HG03520 (cell line): ENCODE data around the gene TCF19.

Experiments used
- ATAC-seq: cut with Tn5 transposase; IDR thresholded peaks from one replicate; pipeline ENCODE4 v1.9.1; 2021; ENCODE audit warnings: mild to moderate bottlenecking, moderate library complexity; ENCODE audit not compliant: unreplicated experiment

TCF19 gene

GRCh38 chr6:31202259-31203166 lies 44.1 kb downstream of the TCF19 start:
- no peak for ATAC-seq

- ATAC-seq, result peak; percentile 56
Observed at GRCh38 chr6:31203345-31203979, 45.1 kb downstream of the TCF19 start.

GRCh38 chr6:31204751-31205145 lies 46.4 kb downstream of the TCF19 start:
- ATAC-seq, result no peak

GRCh38 chr6:31205638-31206037 lies 47.2 kb downstream of the TCF19 start:
- ATAC-seq, result no peak

- no peak for ATAC-seq
Observed at GRCh38 chr6:31208506-31208905, 50.1 kb downstream of the TCF19 start.

GRCh38 chr6:31209137-31209536 lies 50.7 kb downstream of the TCF19 start:
- no peak for ATAC-seq

GRCh38 chr6:31210123-31210522 lies 51.7 kb downstream of the TCF19 start:
- no peak for ATAC-seq

- no peak for ATAC-seq
Observed at GRCh38 chr6:31210741-31211532, 52.5 kb downstream of the TCF19 start.
